Astrocyte (in vitro differentiated cells and primary cell): ENCODE data around the gene DCAF15.

Experiments
- EZH2 ChIP-seq: IDR thresholded peaks from 2 replicates; pipeline ENCODE4 v1.6.1; 2012; ENCODE audit warnings: mild to moderate bottlenecking, low read length, inconsistent platforms; ENCODE audit not compliant: insufficient read depth
- TF ChIP-seq, protein P1 (sequence below): IDR thresholded peaks from 2 replicates; pipeline ENCODE4 v1.5.1; 2011; ENCODE audit warnings: low read depth, mild to moderate bottlenecking, inconsistent platforms, low read length, moderate library complexity; ENCODE audit not compliant: insufficient read depth

DNA sequence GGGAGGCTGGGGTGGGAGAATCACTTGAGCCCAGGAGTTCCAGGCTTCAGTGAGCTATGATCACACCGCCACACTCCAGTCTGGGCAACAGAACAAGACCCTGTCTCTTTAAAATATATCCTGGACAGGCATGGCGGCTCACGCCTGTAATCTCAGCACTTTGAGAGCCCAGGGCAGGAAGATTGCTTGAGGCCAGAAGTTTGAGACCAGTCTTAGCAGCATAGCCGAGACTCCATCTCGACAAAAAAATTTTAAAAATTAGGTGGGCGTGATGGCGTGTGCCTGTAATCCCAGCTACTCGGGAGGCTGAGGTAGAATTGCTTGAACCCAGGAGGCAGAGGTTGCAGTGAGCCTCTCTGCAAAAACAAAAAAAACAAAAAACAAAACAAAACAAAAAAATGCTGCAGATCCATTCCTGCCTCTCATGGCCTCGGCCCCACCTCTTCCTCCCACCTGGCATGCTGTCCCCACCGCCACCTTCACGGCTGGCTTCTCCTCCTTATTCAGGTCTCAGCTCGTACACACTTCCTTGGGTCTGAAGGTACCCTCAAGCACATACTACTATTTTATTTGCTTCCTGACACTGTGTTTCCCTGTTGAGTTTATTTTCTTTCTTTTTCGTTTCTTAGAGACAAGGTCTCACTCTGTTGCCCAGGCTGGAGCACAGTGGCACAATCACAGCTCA, 48.5 kb downstream of the DCAF15 start:
- TF ChIP-seq, protein P1, sequence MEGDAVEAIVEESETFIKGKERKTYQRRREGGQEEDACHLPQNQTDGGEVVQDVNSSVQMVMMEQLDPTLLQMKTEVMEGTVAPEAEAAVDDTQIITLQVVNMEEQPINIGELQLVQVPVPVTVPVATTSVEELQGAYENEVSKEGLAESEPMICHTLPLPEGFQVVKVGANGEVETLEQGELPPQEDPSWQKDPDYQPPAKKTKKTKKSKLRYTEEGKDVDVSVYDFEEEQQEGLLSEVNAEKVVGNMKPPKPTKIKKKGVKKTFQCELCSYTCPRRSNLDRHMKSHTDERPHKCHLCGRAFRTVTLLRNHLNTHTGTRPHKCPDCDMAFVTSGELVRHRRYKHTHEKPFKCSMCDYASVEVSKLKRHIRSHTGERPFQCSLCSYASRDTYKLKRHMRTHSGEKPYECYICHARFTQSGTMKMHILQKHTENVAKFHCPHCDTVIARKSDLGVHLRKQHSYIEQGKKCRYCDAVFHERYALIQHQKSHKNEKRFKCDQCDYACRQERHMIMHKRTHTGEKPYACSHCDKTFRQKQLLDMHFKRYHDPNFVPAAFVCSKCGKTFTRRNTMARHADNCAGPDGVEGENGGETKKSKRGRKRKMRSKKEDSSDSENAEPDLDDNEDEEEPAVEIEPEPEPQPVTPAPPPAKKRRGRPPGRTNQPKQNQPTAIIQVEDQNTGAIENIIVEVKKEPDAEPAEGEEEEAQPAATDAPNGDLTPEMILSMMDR, result no peak
- no peak for TF ChIP-seq EZH2
